Hindlimb muscle (tissue), 1 donor: ENCODE measurements around the gene NAALADL1. TPM values are rescaled to one million over a fixed set of nuclear protein-coding genes. Genes with fewer than 3 reads are reported as not detected.

Experiments
- DNase-seq: peaks from one replicate; pipeline ENCODE4 v3.0.0-alpha.2; 2013
- polyA plus RNA-seq: library from polyadenylated mRNA; unstranded; fragments of 120-200 nt; gene quantifications from one replicate; pipeline ENCODE4 v1.2.1, GENCODE V29; 2013; ENCODE audit not compliant: insufficient read length

Gene NAALADL1
- polyA plus RNA-seq, 1 donor = 7.4 TPM

GRCh38 chr11:65078786-65079342, 20.5 kb upstream of the NAALADL1 start:
- no peak for DNase-seq

- DNase-seq = no peak
These were observed 19.8 kb upstream of the NAALADL1 start for GRCh38 chr11:65078151-65078550.

GRCh38 chr11:65077451-65077850, 19.1 kb upstream of the NAALADL1 start:
- no peak for DNase-seq

GRCh38 chr11:65072631-65072966, 14.2 kb upstream of the NAALADL1 start:
- no peak for DNase-seq

- no peak for DNase-seq
These were observed 13.7 kb upstream of the NAALADL1 start for GRCh38 chr11:65071907-65072630.

- DNase-seq = no peak
These were observed 10.9 kb upstream of the NAALADL1 start for GRCh38 chr11:65069217-65069616.

- DNase-seq = no peak
These were observed 9.1 kb upstream of the NAALADL1 start for GRCh38 chr11:65067446-65067845.

- no peak for DNase-seq
These were observed 8.5 kb upstream of the NAALADL1 start for GRCh38 chr11:65066805-65067291.

- DNase-seq = no peak
These were observed 8.0 kb upstream of the NAALADL1 start for GRCh38 chr11:65066315-65066714.

- no peak for DNase-seq
These were observed 7.5 kb upstream of the NAALADL1 start for GRCh38 chr11:65065851-65066250.

GRCh38 chr11:65064847-65065240, 6.5 kb upstream of the NAALADL1 start:
- DNase-seq = no peak

- no peak for DNase-seq
These were observed 5.2 kb upstream of the NAALADL1 start for GRCh38 chr11:65063532-65063931.

GRCh38 chr11:65060913-65061408, 2.6 kb upstream of the NAALADL1 start:
- no peak for DNase-seq

- no peak for DNase-seq
These were observed 1.8 kb upstream of the NAALADL1 start for GRCh38 chr11:65059959-65060824.

- no peak for DNase-seq
These were observed 1.2 kb upstream of the NAALADL1 start for GRCh38 chr11:65059523-65059922.

GRCh38 chr11:65058012-65058411, 341 bp downstream of the NAALADL1 start:
- DNase-seq = no peak

- no peak for DNase-seq
These were observed 827 bp downstream of the NAALADL1 start for GRCh38 chr11:65057526-65057925.

- no peak for DNase-seq
These were observed 1.4 kb downstream of the NAALADL1 start for GRCh38 chr11:65056999-65057398.

GRCh38 chr11:65055538-65055937, 2.8 kb downstream of the NAALADL1 start:
- DNase-seq = no peak

- no peak for DNase-seq
These were observed 4.4 kb downstream of the NAALADL1 start for GRCh38 chr11:65053827-65054508.

GRCh38 chr11:65051398-65051858, 6.9 kb downstream of the NAALADL1 start:
- DNase-seq = no peak

- DNase-seq = no peak
These were observed 10.6 kb downstream of the NAALADL1 start for GRCh38 chr11:65047581-65048422.
